Left lung (tissue), 10 donors: ENCODE data around the gene GPLD1. TPM values are rescaled to one million over a fixed set of nuclear protein-coding genes. Genes with fewer than 3 reads are reported as not detected.

Experiments
- ATAC-seq: fragments of 200-7000 bp; cut with Tn5 transposase; one replicate; pipeline ENCODE4 v1.9.1; 2020; ENCODE audit warnings: moderate library complexity
- DNase-seq, 4 donors: peaks; one replicate each; pipeline ENCODE4 v3.0.0-alpha.2; 2013 to 2020
- H3K27ac ChIP-seq, 2 donors: fragments of 200-600 bp; sonication (generic) in 1 of 2; one replicate each; pipeline versions ENCODE4 v1.5.0 to v1.8.0; 2020 to 2021
- H3K27me3 ChIP-seq, 2 donors: fragments of 200-600 bp; sonication (generic) in 1 of 2; one replicate each; pipeline versions ENCODE4 v1.5.0 to v1.8.0; 2020 to 2021
- H3K36me3 ChIP-seq, 2 donors: fragments of 200-600 bp; sonication (generic) in 1 of 2; one replicate each; pipeline versions ENCODE4 v1.5.0 to v1.8.0; 2020 to 2021
- H3K4me1 ChIP-seq, 2 donors: fragments of 200-600 bp; one replicate each; pipeline ENCODE4 v1.8.0; 2021
- H3K4me3 ChIP-seq, 2 donors: fragments of 200-600 bp; sonication (generic) in 1 of 2; one replicate each; pipeline versions ENCODE4 v1.5.0 to v1.8.0; 2020 to 2021; ENCODE audit warnings: mild to moderate bottlenecking in 1 of 2
- H3K9me3 ChIP-seq, 2 donors: fragments of 200-600 bp; sonication (generic) in 1 of 2; one replicate each; pipeline versions ENCODE4 v1.5.0 to v1.8.0; 2020 to 2021
- intact Hi-C, 2 donors: fragments of 100-400 bp; cut with DNase I; formaldehyde crosslinking; loops; one replicate each; pipeline versions ENCODE4 v1.11.2 to v1.14.2; 2022
- polyA plus RNA-seq, 6 donors: library from polyadenylated mRNA; unstranded; fragments of 120-200 nt; gene quantifications; one replicate each; pipeline ENCODE4 v1.2.1, GENCODE V29; 2013; ENCODE audit not compliant: insufficient read length in 6 of 6
- total RNA-seq, 2 donors: library from RNA; stranded (reverse); fragmentation: NEBNext Ultra II Directional; extraction: Animal tissue kit (Norgen Biotek cat#: 25700); gene quantifications; one replicate each; pipeline ENCODE4 v1.2.1, GENCODE V29; 2021
- TF ChIP-seq, protein P1 (sequence below), 2 donors: fragments of 200-600 bp; sonication (generic) in 1 of 2; IDR thresholded peaks; one replicate each; pipeline versions ENCODE4 v1.5.0 to v1.8.0; 2021; ENCODE audit warnings: antibody characterized with exemption in 2 of 2
- donor health status: DM: no; HTN: yes; CAD: no.
- donor health status: DM: no; HTN: no; CAD: no.

The GPLD1 gene
- total and polyA plus RNA-seq, 8 donors: 1.7 to 3.8 (median 3.0) TPM

DNA sequence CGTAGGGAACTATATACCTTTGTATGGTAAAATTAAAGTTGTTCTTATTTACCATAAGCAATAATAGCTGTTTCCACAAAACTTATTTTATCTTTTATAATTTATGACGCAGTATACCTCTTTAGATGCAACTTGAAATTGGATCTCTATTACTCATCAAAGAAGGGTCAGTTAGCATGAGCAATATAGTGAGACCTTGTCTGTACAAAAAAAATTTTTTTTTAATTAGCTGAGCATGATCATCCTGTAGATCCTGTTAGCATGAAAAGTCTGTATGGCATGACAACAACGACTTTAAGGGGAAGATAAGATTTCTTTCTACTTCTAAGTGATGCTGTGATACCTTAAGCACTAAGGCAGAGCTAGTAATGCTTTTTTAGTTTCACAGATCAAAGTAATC is 11.3 kb upstream of the GPLD1 start:
- H3K27me3 ChIP-seq: peaks cover 0 to 3% of the 10 kb centered on the region in 2 donors
- no peaks in the 10 kb centered on the region for H3K9me3 ChIP-seq
- ATAC-seq: no peak
- no peak overlapping the region for H3K27ac ChIP-seq
- TF ChIP-seq, protein P1, sequence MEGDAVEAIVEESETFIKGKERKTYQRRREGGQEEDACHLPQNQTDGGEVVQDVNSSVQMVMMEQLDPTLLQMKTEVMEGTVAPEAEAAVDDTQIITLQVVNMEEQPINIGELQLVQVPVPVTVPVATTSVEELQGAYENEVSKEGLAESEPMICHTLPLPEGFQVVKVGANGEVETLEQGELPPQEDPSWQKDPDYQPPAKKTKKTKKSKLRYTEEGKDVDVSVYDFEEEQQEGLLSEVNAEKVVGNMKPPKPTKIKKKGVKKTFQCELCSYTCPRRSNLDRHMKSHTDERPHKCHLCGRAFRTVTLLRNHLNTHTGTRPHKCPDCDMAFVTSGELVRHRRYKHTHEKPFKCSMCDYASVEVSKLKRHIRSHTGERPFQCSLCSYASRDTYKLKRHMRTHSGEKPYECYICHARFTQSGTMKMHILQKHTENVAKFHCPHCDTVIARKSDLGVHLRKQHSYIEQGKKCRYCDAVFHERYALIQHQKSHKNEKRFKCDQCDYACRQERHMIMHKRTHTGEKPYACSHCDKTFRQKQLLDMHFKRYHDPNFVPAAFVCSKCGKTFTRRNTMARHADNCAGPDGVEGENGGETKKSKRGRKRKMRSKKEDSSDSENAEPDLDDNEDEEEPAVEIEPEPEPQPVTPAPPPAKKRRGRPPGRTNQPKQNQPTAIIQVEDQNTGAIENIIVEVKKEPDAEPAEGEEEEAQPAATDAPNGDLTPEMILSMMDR (IDR thresholded peaks at IDR 0.05): no peak
- intact Hi-C loops: no loop called here
- peaks cover 0 to 4% of the 10 kb centered on the region in 2 donors for H3K4me1 ChIP-seq
- no peak for DNase-seq
- H3K4me3 ChIP-seq: no peak overlapping the region
- H3K36me3 ChIP-seq: no peaks in the 10 kb centered on the region

DNA sequence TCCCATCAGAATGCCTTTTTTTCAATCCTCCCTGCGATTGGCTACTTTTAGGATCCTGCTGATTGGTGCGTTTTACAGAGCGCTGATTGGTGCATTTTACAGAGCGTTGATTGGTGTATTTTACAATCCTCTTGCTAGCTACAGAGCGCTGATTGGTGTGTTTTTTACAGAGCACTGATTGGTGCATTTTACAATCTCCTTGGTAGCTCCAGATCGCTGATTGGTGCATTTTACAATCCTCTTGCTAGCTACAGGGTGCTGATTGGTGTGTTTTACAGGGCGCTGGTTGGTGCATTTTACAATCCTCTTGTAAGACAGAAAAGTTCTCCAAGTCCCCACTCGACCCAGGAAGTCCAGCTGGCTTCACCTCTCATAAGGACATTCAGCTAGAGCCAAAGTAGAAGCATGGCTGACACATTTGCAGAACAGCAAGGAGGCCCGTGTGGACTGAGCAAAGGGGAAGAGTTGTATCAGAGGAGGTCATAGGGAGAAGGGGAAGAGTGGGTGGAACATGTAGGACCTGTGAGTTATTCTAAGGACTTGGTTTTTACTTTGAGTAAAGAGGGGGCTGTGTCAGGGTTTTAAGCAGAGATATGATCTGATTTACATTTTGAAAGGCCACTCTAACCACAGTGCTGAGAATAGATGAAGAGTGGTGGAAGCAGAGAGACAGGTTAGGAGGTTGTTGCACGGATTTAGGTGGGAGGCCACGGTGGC is 8.0 kb upstream of the GPLD1 start:
- TF ChIP-seq, protein P1 (IDR thresholded peaks at IDR 0.05): no peak
- ATAC-seq: no peak
- no peak for DNase-seq
- H3K27ac ChIP-seq: no peak overlapping the region
- peaks cover 0 to 26% of the 10 kb centered on the region in 2 donors for H3K27me3 ChIP-seq
- intact Hi-C loops: no loop called here
- no peaks in the 10 kb centered on the region for H3K36me3 ChIP-seq
- peaks cover 3 to 20% of the 10 kb centered on the region in 2 donors for H3K4me1 ChIP-seq
- no peaks in the 10 kb centered on the region for H3K9me3 ChIP-seq
- H3K4me3 ChIP-seq: no peak overlapping the region

DNA sequence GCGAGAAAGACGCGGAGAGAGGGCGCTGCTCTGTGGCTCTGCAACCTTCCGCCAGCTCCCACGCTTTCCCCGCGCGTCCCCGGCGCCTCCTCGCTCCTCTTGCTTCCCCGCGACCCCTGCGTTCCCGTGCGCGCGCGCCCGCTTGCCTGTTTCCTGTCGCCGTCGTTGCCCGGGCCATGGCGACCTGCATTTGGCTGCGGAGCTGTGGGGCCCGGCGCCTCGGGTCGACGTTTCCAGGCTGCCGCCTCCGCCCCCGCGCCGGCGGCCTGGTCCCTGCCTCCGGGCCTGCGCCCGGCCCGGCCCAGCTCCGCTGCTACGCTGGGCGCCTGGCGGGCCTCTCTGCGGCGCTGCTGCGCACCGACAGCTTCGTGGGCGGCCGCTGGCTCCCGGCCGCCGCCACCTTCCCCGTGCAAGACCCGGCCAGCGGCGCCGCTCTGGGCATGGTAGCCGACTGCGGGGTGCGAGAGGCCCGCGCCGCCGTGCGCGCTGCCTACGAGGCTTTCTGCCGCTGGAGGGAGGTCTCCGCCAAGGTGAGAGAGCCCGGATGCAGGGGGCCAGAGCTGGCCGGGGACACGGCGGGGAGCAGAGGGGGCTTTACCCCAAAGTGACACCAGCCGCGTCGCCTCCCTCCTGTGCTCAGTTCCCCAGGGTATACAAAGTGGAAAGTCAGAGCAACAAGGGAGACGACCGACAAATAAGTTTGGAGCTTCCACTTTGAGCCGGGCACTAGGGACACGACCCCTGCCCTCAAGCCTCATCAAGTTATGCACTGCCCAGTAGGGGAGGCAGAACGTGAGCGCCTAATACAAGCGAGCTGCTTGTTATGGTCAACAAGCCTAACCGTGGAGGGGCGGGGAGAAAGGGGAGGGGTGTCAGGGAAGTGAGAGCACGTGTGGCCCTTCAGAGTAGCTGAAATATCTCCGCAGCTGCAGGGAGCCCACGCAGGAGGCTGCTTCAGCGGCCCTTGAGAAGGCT is 5.7 kb upstream of the GPLD1 start, which contains the start of gene ALDH5A1:
Gene ALDH5A1 (plus strand): TSS at position 149 of the 975 bp plus-strand sequence. CDS start 28 bp downstream, at position 177.
- peak within 1 kb of the TSS; percentile 72 to 79 for H3K27ac ChIP-seq
- TF ChIP-seq, protein P1 (IDR thresholded peaks at IDR 0.05): peak; percentile 13 to 21
- H3K4me3 ChIP-seq: peak within 1 kb of the TSS; percentile 56 to 57
- ATAC-seq (peak; percentile 88), DNase-seq (peak; percentile 54 to 89 (median 76))
- H3K9me3 ChIP-seq: no peaks in the 10 kb centered on the region
- H3K4me1 ChIP-seq: peaks cover 3 to 20% of the 10 kb centered on the region in 2 donors
- intact Hi-C loops: no loop called here
- H3K36me3 ChIP-seq: no peaks in the 10 kb centered on the region
- H3K27me3 ChIP-seq: peaks cover 0 to 26% of the 10 kb centered on the region in 2 donors

DNA sequence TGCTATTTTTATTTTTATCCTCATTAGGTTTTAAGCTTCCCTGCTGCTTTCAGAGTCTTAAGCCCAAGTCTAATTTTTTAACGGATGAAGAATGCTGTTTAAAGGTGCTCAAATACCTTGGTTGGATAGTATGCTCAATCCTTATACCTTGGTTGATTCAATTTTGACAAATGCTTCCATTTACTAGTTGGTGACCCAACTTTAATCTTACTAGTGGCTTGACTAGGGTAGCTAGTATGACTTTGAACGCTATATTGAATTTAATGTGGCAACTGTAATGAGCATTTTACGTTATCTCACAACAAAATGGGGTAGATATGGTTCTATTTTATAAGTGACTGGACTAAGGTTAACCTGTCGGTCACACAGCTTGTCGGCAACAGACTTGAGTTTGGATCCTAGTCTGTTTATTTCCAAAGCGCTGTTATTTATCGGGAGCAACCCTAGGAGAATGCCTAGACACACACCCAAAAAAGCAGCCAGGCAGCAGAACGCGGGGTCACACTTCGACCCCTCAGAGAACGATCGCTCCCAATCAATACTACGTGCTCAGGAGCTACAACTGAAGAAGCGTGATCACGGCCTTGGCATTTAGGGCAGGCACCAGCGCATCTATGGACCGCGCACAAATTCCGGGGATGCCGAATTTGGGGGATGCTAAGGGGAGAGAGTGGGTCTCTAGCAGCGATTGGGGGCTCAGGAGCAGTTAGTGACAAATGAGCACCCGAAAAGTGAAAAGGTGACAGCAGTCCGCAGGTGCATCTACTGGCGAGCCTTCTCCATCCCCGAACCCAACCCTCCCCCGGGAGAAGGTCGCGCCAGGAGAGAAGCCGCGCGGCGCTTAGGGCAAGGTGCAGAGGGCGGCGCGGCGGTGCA is 4.8 kb upstream of the GPLD1 start:
- ATAC-seq: no peak
- TF ChIP-seq, protein P1 (IDR thresholded peaks at IDR 0.05): no peak
- Histone ChIP-seq H3K36me3 (no peaks in the 10 kb centered on the region), H3K4me1 (peaks cover 3 to 20% of the 10 kb centered on the region in 2 donors), H3K27ac (peak overlapping the region; percentile 72 to 79), H3K9me3 (no peaks in the 10 kb centered on the region), H3K4me3 (peak overlapping the region; percentile 56 to 57), H3K27me3 (peaks cover 0 to 26% of the 10 kb centered on the region in 2 donors)
- intact Hi-C loops: no loop called here
- peak in 1 of 4 donors; percentile 10 for DNase-seq
